COLO668 (cell line): Measurements from ENCODE around the gene MYO9A.

Source experiments
- DNase-seq: peaks from one replicate; lab custom pipeline; 2025; ENCODE audit not compliant: unreplicated experiment; lab: John Stamatoyannopoulos, UW

The MYO9A gene

DNA sequence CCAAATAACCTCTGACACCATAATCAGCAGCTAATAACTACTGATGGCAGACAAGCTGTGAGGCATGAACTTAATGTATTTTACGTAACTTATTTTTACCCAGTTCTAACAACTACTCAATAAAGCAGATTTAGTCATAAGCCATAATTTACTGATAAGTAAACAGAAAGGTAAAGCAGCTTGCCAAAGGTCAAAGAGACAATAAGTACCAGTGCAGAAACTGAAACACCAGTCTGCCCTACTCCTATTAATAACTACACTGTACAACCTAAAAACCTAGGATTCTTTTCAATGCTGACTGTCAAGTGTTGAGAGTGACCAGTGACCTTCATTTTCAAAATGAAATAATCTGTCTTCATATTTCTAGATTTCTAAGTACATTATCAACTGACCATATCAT lies 155.4 kb downstream of the MYO9A start:
- DNase-seq = no peak

GRCh38 chr15:71957026-71957425 lies 160.9 kb downstream of the MYO9A start:
- DNase-seq = no peak

DNA sequence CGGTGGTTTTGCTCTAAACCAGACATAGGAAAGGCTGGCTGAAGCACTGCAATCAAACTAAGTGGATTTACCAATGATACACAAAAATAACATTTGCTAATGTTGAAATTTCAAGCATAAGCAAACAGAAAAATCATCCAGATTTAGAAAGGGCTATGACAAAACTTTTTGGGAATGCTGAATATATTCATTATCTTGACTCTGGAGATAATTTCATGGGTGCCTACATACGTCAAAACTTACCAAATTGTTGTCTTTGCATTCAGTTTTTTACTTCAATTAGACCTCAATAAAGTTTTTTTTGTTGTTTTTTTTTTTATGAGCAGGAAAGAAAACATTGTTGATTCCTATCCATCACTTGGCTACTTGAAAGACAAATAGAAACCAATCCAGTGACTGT lies 166.8 kb downstream of the MYO9A start:
- no peak for DNase-seq

- no peak for DNase-seq
These were observed 172.9 kb downstream of the MYO9A start for GRCh38 chr15:71945012-71945411.

DNA sequence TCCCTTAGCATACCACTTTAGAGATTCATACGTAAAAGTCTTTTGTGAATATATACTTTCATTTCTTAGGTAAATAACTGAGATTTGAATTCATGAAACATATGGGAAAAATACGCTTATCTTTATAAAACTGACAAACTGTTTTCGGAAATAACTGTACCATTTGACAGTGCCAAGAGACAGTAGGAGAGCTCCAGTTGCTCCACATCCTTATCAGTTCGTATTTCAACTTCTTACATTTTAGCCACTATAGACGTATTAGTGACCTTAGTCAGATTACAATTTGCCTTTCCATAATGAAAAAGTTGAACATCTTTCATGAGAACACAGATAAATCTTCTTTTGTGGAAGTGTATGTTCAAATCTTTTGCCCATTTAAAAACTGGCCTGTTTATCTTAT lies 174.1 kb downstream of the MYO9A start:
- DNase-seq = no peak

- DNase-seq = no peak
These were observed 177.9 kb downstream of the MYO9A start for GRCh38 chr15:71939981-71940588.

GRCh38 chr15:71937650-71938311 lies 180.2 kb downstream of the MYO9A start:
- DNase-seq = no peak

DNA sequence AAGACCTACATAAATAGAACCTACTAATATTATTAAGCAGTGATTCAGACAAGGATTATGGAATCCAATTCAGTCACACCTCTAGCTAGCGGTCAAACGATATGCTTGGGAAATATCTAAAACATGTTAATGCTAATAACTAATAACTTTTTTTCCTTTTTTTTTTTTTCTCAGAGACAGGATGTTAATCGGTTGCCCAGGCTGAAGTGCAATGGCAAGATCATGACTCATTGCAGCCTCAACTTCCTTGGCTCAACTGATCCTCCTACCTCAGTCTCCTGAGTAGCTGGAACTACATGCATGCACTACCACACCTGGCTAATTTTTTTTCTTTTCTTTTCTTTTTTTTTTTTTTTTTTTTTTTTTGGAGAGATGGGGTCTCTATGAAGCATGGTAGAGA lies 183.5 kb downstream of the MYO9A start:
- DNase-seq = no peak

DNA sequence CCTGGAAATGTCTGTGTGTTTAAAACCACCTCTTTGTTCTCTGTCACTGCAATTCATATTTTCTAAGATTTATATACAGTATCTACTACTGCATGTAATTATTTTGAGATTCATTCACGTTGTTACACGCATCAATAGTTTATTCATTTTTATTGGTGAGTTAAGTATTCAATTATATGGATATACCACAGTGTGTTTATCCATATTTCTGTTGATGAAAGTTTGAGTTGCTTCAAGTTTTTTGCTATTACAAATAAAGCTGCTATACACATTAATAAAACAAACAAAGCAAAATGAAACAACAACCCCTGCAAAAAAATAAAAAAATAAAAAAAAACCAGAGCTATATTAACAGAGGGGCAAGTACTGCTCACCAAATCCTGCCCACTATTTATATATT lies 185.3 kb downstream of the MYO9A start:
- DNase-seq = no peak

DNA sequence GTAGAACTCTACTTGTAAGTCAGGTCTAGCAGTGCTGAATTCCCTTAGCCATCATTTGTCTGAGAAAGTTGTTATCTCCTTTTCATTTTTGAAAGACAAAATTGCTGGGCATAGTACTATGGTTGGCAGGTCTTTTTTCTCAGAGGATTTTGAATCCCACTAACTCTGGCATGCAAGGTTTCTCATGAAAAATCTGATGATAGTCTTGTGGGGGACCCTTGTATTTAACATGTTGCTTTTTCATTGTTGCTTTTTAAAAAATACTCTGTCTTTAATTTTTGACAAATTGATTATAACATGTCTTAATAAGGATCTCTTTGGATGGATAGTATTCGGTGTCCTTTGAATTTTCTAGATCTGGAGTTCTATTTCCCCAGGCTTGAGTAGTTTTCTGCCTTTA lies 186.7 kb downstream of the MYO9A start:
- DNase-seq = no peak

GRCh38 chr15:71925145-71925544 lies 192.8 kb downstream of the MYO9A start:
- DNase-seq = no peak

- DNase-seq = no peak
These were observed 196.8 kb downstream of the MYO9A start for GRCh38 chr15:71921191-71921590.

- no peak for DNase-seq
These were observed 197.4 kb downstream of the MYO9A start for GRCh38 chr15:71920573-71920972.

DNA sequence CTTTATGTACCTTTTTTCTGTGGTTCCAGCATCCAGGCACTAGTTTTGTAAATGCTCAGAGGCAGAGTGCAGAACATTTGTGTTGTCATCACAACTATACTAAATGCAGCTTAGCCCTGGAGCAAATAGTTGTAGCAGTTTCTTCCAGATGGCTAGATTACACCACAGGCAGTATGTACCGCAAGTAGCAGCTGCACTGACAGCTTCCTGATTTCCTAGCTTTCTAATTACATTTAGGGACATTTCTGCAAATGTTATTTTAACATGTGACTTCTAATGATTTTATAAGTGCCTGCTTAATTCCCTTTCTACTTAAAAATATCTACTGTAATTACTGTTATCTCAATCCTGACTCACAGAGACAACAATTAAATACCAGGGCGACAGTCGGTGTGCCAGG lies 201.1 kb downstream of the MYO9A start:
- no peak for DNase-seq

GRCh38 chr15:71914092-71914491 lies 203.9 kb downstream of the MYO9A start:
- no peak for DNase-seq

GRCh38 chr15:71899674-71900073 lies 218.3 kb downstream of the MYO9A start:
- DNase-seq = no peak

DNA sequence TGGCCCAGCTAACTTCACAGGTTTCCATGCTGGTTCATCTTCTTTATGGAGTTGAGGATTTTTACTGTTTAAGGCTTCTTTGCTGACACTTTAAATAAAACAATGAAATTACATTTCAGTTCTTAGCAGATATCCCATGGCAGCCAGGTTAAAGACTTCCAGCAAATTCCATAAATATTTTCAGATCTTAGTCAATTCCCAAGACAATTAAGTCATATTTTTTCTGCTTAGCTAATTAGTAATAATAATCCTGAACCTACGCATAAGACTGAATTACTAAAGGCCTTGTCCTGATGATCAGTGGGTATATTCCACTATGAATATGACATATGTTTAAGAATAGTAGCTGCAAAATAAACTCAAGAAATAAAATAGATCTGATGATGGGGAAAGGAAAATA lies 224.3 kb downstream of the MYO9A start:
- DNase-seq = no peak

- DNase-seq = no peak
These were observed 225.6 kb downstream of the MYO9A start for GRCh38 chr15:71892335-71892734.

- DNase-seq = no peak
These were observed 226.9 kb downstream of the MYO9A start for GRCh38 chr15:71891026-71891425.

- no peak for DNase-seq
These were observed 228.0 kb downstream of the MYO9A start for GRCh38 chr15:71889947-71890346.

GRCh38 chr15:71889385-71889784 lies 228.6 kb downstream of the MYO9A start:
- DNase-seq = no peak

GRCh38 chr15:71888797-71889196 lies 229.2 kb downstream of the MYO9A start:
- no peak for DNase-seq

- DNase-seq = no peak
These were observed 232.6 kb downstream of the MYO9A start for GRCh38 chr15:71885390-71885789.
